ENCODE results near the gene PCID2. TPM values are rescaled to one million over a fixed set of nuclear protein-coding genes. Genes with fewer than 3 reads are reported as not detected.

Gene PCID2
- total and polyA plus RNA-seq, 5 experiments from 2014 or later = 64.6 to 73.9 (median 68.6) TPM

GRCh38 chr13:113201815-113202214, 6.7 kb downstream of the PCID2 start:
- ATAC-seq = no peak
- Mint-ChIP-seq H3K27ac (no peak overlapping the region), H3K4me3 (no peak overlapping the region), H3K36me3 (peaks cover 0 to 66% (median 6%) of the 10 kb centered on the region in 3 donors), H3K9me3 (no peaks in the 10 kb centered on the region), H3K27me3 (no peaks in the 10 kb centered on the region), H3K4me1 (peaks cover 23 to 55% (median 41%) of the 10 kb centered on the region in 4 donors)
- POLR2A ChIA-PET = interaction anchor here (1.0 kb wide), 1 partner anchor 8 kb away, joined by 5 read pairs; the partner anchor contains the start of gene CUL4A
- no peak for DNase-seq

GRCh38 chr13:113196970-113197737, 11.3 kb downstream of the PCID2 start:
- Mint-ChIP-seq H3K27me3 (no peaks in the 10 kb centered on the region), H3K4me3 (no peak overlapping the region), H3K4me1 (peaks cover 2 to 12% (median 5%) of the 10 kb centered on the region in 4 donors), H3K9me3 (no peaks in the 10 kb centered on the region), H3K27ac (no peak overlapping the region), H3K36me3 (peaks cover 0 to 82% (median 9%) of the 10 kb centered on the region in 3 donors)
- POLR2A ChIA-PET = interaction anchor here (0.5 to 1.4 kb wide), 3 partner anchors 12 to 251 kb away, joined by 3 to 4 read pairs (median 3); partner anchors contain the start of genes CUL4A and PCID2
- no peak for ATAC-seq
- no peak for DNase-seq

GRCh38 chr13:113195360-113195759, 13.1 kb downstream of the PCID2 start:
- no peak for ATAC-seq
- no peak for DNase-seq
- H3K4me1 Mint-ChIP-seq = peaks cover 0 to 4% (median 2%) of the 10 kb centered on the region in 4 donors
- no peak overlapping the region for H3K4me3 Mint-ChIP-seq
- POLR2A ChIA-PET = no interaction called here
- H3K9me3 Mint-ChIP-seq = no peaks in the 10 kb centered on the region
- no peaks in the 10 kb centered on the region for H3K27me3 Mint-ChIP-seq
- no peak overlapping the region for H3K27ac Mint-ChIP-seq
- peaks cover 0 to 92% (median 12%) of the 10 kb centered on the region in 3 donors for H3K36me3 Mint-ChIP-seq

- H3K27ac Mint-ChIP-seq = no peak overlapping the region
- no peaks in the 10 kb centered on the region for H3K9me3 Mint-ChIP-seq
- peaks cover 0 to 92% (median 17%) of the 10 kb centered on the region in 3 donors for H3K36me3 Mint-ChIP-seq
- no peaks in the 10 kb centered on the region for H3K27me3 Mint-ChIP-seq
- H3K4me3 Mint-ChIP-seq = no peak overlapping the region
- POLR2A ChIA-PET = no interaction called here
- ATAC-seq = no peak
- peaks cover 0 to 4% (median under 1%) of the 10 kb centered on the region in 4 donors for H3K4me1 Mint-ChIP-seq
- DNase-seq = no peak
Measured at GRCh38 chr13:113192902-113193301, 15.6 kb downstream of the PCID2 start.

GRCh38 chr13:113192279-113192678, 16.2 kb downstream of the PCID2 start:
- ATAC-seq (no peak), DNase-seq (no peak)
- no peak overlapping the region for H3K27ac Mint-ChIP-seq
- no peak overlapping the region for H3K4me3 Mint-ChIP-seq
- H3K36me3 Mint-ChIP-seq = peaks cover 0 to 92% (median 17%) of the 10 kb centered on the region in 3 donors
- no peaks in the 10 kb centered on the region for H3K9me3 Mint-ChIP-seq
- no peaks in the 10 kb centered on the region for H3K27me3 Mint-ChIP-seq
- POLR2A ChIA-PET = no interaction called here
- peaks cover 0 to 7% (median 2%) of the 10 kb centered on the region in 4 donors for H3K4me1 Mint-ChIP-seq

- Mint-ChIP-seq H3K9me3 (no peaks in the 10 kb centered on the region), H3K27me3 (no peaks in the 10 kb centered on the region), H3K27ac (peak overlapping the region in 1 of 10 donors; percentile 59), H3K36me3 (peaks cover 0 to 82% (median 10%) of the 10 kb centered on the region in 3 donors), H3K4me3 (no peak overlapping the region), H3K4me1 (peaks cover 7 to 24% (median 10%) of the 10 kb centered on the region in 4 donors)
- POLR2A ChIA-PET = no interaction called here
- DNase-seq = no peak
- ATAC-seq = no peak
Measured at GRCh38 chr13:113190181-113190580, 18.3 kb downstream of the PCID2 start.

- H3K36me3 Mint-ChIP-seq = peaks cover 0 to 79% (median 17%) of the 10 kb centered on the region in 3 donors
- no peaks in the 10 kb centered on the region for H3K27me3 Mint-ChIP-seq
- H3K27ac Mint-ChIP-seq = peak overlapping the region in 3 of 10 donors; percentile 79 to 89 (median 80)
- no peak overlapping the region for H3K4me3 Mint-ChIP-seq
- H3K4me1 Mint-ChIP-seq = peaks cover 13 to 42% (median 17%) of the 10 kb centered on the region in 4 donors
- no peak for DNase-seq
- POLR2A ChIA-PET = no interaction called here
- no peak for ATAC-seq
- no peaks in the 10 kb centered on the region for H3K9me3 Mint-ChIP-seq
Measured at GRCh38 chr13:113187883-113188665, 20.4 kb downstream of the PCID2 start.

- H3K4me1 Mint-ChIP-seq = peaks cover 13 to 45% (median 17%) of the 10 kb centered on the region in 4 donors
- H3K9me3 Mint-ChIP-seq = no peaks in the 10 kb centered on the region
- DNase-seq = no peak
- peak overlapping the region in 5 of 10 donors; percentile 33 to 89 (median 79) for H3K27ac Mint-ChIP-seq
- H3K36me3 Mint-ChIP-seq = peaks cover 0 to 75% (median 17%) of the 10 kb centered on the region in 3 donors
- no peaks in the 10 kb centered on the region for H3K27me3 Mint-ChIP-seq
- peak overlapping the region in 2 of 10 donors; percentile 18 to 25 for H3K4me3 Mint-ChIP-seq
- no peak for ATAC-seq
- POLR2A ChIA-PET = no interaction called here
Measured at GRCh38 chr13:113187263-113187669, 21.2 kb downstream of the PCID2 start.

- DNase-seq (peak in 1 of 10 donors; percentile 26), ATAC-seq (peak in 1 of 2 donors; percentile 16)
- Mint-ChIP-seq H3K27me3 (no peaks in the 10 kb centered on the region), H3K4me1 (peaks cover 13 to 48% (median 17%) of the 10 kb centered on the region in 4 donors), H3K27ac (peak overlapping the region in 9 of 10 donors; percentile 48 to 96 (median 79)), H3K36me3 (peaks cover 0 to 76% (median 19%) of the 10 kb centered on the region in 3 donors), H3K9me3 (no peaks in the 10 kb centered on the region), H3K4me3 (peak overlapping the region in 4 of 10 donors; percentile 18 to 69 (median 54))
- POLR2A ChIA-PET = no interaction called here
Measured at GRCh38 chr13:113186061-113186900, 22.2 kb downstream of the PCID2 start.

- H3K27ac Mint-ChIP-seq = peak overlapping the region; percentile 27 to 96 (median 82)
- POLR2A ChIA-PET = interaction anchor here (1.4 kb wide), 1 partner anchor 24 kb away, joined by 6 read pairs; the partner anchor contains the start of genes CUL4A and PCID2
- H3K4me1 Mint-ChIP-seq = peaks cover 13 to 57% (median 18%) of the 10 kb centered on the region in 4 donors
- H3K4me3 Mint-ChIP-seq = peak overlapping the region; percentile 57 to 87 (median 74)
- H3K36me3 Mint-ChIP-seq = peaks cover 0 to 77% (median 22%) of the 10 kb centered on the region in 3 donors
- no peaks in the 10 kb centered on the region for H3K27me3 Mint-ChIP-seq
- H3K9me3 Mint-ChIP-seq = peaks cover 0 to 1% (median 0%) of the 10 kb centered on the region in 9 donors
- peak; percentile 56 to 66 for ATAC-seq
- peak in 1 of 10 donors; percentile 45 for DNase-seq
Measured at GRCh38 chr13:113184568-113185440, 23.7 kb downstream of the PCID2 start.
